NCI-H2227 treated with DMSO at 0.1 percent for 48 hours (cell line): ENCODE data around the gene CD200.

Experiments used
- DNase-seq: peaks from one replicate; lab custom pipeline; 2025; lab: John Stamatoyannopoulos, UW

The CD200 gene

GRCh38 chr3:112333002-112333380 is at the start of gene CD200:
Gene CD200, plus strand, starts transcription at chr3:112333156. Its CDS starts 57 bp downstream, at chr3:112333213.
- DNase-seq: peak; percentile 21

- no peak for DNase-seq
Observed at GRCh38 chr3:112289011-112289410, 43.9 kb upstream of the CD200 start.

GRCh38 chr3:112293368-112294321 is 39.3 kb upstream of the CD200 start, which contains the start of gene SLC9C1:
Gene SLC9C1, minus strand, starts transcription at chr3:112294216. Its CDS starts 7,425 bp downstream, at chr3:112286791.
- DNase-seq: peak; percentile 60

- no peak for DNase-seq
Observed at GRCh38 chr3:112297714-112298113, 35.2 kb upstream of the CD200 start.

GRCh38 chr3:112298781-112299180 is 34.2 kb upstream of the CD200 start:
- DNase-seq: no peak

GRCh38 chr3:112302150-112302830 is 30.7 kb upstream of the CD200 start:
- no peak for DNase-seq

GRCh38 chr3:112302881-112303763 is 29.8 kb upstream of the CD200 start:
- no peak for DNase-seq

GRCh38 chr3:112303764-112304325 is 29.1 kb upstream of the CD200 start:
- DNase-seq: no peak

GRCh38 chr3:112304611-112305010 is 28.3 kb upstream of the CD200 start:
- no peak for DNase-seq

- no peak for DNase-seq
Observed at GRCh38 chr3:112306825-112307224, 26.1 kb upstream of the CD200 start.

- no peak for DNase-seq
Observed at GRCh38 chr3:112307557-112307956, 25.4 kb upstream of the CD200 start.

GRCh38 chr3:112308151-112308911 is 24.6 kb upstream of the CD200 start:
- DNase-seq: no peak

GRCh38 chr3:112314649-112315048 is 18.3 kb upstream of the CD200 start:
- DNase-seq: no peak

GRCh38 chr3:112315791-112316190 is 17.2 kb upstream of the CD200 start:
- no peak for DNase-seq

- DNase-seq: no peak
Observed at GRCh38 chr3:112319516-112320276, 13.3 kb upstream of the CD200 start.

- DNase-seq: no peak
Observed at GRCh38 chr3:112320691-112321090, 12.3 kb upstream of the CD200 start.

GRCh38 chr3:112321867-112322652 is 10.9 kb upstream of the CD200 start:
- DNase-seq: no peak

- peak; percentile 23 for DNase-seq
Observed at GRCh38 chr3:112327371-112327951, 5.5 kb upstream of the CD200 start.

- DNase-seq: no peak
Observed at GRCh38 chr3:112331851-112332250, 1.1 kb upstream of the CD200 start.
